ENCODE data around the gene TRPC6. TPM values are rescaled to one million over a fixed set of nuclear protein-coding genes. Genes with fewer than 3 reads are reported as not detected.

Gene TRPC6
- total and polyA plus RNA-seq, 2 of the 8 experiments (the other 6 are each of a cell fraction or from before 2014, with no cell fraction given) = 0.26 to 0.39 TPM

DNA sequence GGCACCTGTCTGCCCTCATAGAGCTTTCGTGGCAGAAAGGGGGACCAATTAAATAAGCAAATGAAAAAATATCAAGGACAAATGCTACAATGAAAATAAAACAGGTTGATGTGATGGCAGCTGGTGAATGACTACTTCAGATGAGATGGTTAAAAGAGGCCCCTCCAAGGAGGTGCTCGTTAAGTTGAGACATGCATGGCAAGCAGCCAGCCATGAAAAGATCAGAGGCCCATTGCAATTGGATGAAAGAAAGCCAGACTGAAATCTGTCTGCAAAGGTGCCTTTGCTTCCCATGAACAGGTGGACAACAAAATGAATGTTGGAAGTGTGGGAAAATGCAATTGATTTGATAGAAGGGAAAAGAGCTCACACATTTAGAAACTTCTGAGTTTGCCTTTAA, 848 bp upstream of the TRPC6 start (continued):
- TF ChIP-seq TCF12 (IDR thresholded peaks at IDR 0.05; ENCODE audit: low read depth, low read length) (no peak), SP4 (IDR thresholded peaks at IDR 0.05; ENCODE audit: low read length) (no peak), BRCA1 (IDR thresholded peaks at IDR 0.05; ENCODE audit: low read depth, low read length) (no peak), SIRT6 (IDR thresholded peaks at IDR 0.05; ENCODE audit: low read length) (no peak), ASH2L (IDR thresholded peaks at IDR 0.05; ENCODE audit: low read length) (no peak), SAP30 (IDR thresholded peaks at IDR 0.05; ENCODE audit: insufficient read depth, insufficient replicate concordance, low read length) (no peak)
